ENCODE results near the gene FAM169A. TPM values are rescaled to one million over a fixed set of nuclear protein-coding genes. Genes with fewer than 3 reads are reported as not detected.
"Not testable (repeated sequence)": the region's sequence is repeated elsewhere in the genome, so short reads cannot be mapped to it uniquely, and the experiment has no call there.

Gene FAM169A
- total and polyA plus RNA-seq, 9 donors, result 0.33 to 0.92 (median 0.62) TPM

DNA sequence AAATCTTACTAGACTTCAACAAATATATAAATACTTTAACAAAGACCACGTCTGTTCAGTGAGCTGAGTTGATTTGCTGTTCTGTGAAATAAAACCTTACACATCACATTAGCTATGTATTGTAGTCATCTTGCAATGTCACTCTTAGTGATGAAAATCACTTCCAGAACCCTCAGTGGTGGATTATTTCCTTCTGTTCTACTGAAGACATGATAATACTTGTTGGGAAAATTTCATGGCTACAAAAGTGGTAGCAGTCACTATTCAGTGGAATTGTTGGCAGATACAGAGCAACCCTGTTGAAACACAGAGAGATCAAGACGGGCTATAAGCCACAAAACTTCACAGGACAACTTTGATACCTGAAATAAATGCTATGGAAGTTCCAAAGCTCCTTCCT, 26.7 kb upstream of the FAM169A start:
- Histone ChIP-seq H3K27ac (ENCODE audit: low read length) (no peak overlapping the region), H3K36me3 (ENCODE audit: control insufficient read depth, insufficient read depth, low read length) (no peaks in the 10 kb centered on the region), H3K4me1 (ENCODE audit: control insufficient read depth, insufficient read depth, low read length) (no peaks in the 10 kb centered on the region), H3K9me3 (replicated peaks; ENCODE audit: control insufficient read depth, low read depth, low read length) (peaks cover 4% of the 10 kb centered on the region), H3K27me3 (ENCODE audit: control insufficient read depth, insufficient read depth, low read length) (peaks cover 12% of the 10 kb centered on the region), H3K4me3 (ENCODE audit: low read length) (no peak overlapping the region)
- no peak for DNase-seq
- WGBS (ENCODE audit: insufficient coverage), result 83% methylated on average over 1 of the region's 2 CpGs

DNA sequence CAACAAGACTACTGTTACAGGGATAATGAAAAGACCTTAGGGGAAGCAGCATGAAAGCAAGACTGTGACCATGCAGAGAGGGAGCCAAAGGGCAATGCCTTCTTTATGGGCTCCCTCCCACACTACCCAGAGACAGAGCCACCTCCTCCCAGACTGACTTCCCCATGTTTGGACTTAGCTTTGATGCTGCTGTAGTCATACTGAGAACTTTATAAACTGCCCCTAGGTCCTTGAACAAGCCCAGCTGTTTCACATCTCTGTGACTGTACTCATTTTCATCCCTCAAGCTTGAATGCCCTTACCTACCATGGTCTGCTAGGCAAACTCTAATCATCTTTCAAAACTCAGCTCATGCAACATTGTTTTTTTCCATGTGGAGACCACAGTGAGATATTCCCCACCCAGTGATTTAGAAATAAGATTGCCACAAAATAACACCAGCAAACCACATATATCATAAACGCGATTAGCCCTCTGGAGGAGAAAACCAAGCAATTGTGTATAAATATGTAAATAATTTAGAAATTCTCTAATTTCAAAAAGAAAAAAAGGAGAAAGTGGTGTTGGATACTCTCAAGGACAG, 23.4 kb upstream of the FAM169A start:
- H3K36me3 ChIP-seq (ENCODE audit: control insufficient read depth, insufficient read depth, low read length), result no peaks in the 10 kb centered on the region
- H3K4me3 ChIP-seq (ENCODE audit: low read length), result no peak overlapping the region
- H3K27ac ChIP-seq (ENCODE audit: low read length), result no peak overlapping the region
- no CpG with 5 or more reads among the region's 2 CpGs for WGBS (ENCODE audit: insufficient coverage)
- no peak for DNase-seq
- H3K4me1 ChIP-seq (ENCODE audit: control insufficient read depth, insufficient read depth, low read length), result no peaks in the 10 kb centered on the region
- H3K27me3 ChIP-seq (ENCODE audit: control insufficient read depth, insufficient read depth, low read length), result peaks cover 9% of the 10 kb centered on the region
- H3K9me3 ChIP-seq (replicated peaks; ENCODE audit: control insufficient read depth, low read depth, low read length), result no peaks in the 10 kb centered on the region

DNA sequence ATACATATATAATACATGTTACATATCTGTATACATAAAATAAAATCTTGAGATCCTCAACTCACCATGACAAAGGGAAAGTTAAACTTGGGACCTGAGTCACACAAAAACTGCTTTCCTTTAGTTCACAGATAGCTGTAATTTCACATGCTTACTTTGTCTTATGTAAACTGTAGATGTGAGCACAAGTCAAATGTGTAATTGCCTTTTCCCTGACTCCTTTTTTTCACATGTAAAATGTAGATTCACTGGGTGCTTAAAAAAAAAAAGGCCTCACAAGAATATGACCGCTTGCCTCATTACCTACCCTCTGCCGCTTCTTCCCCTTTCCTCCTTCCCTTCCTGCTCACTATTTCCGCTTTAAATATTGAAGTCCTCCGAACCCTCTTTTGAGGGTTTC, 21.9 kb upstream of the FAM169A start:
- no peak overlapping the region for H3K27ac ChIP-seq (ENCODE audit: low read length)
- no peaks in the 10 kb centered on the region for H3K36me3 ChIP-seq (ENCODE audit: control insufficient read depth, insufficient read depth, low read length)
- no peaks in the 10 kb centered on the region for H3K4me1 ChIP-seq (ENCODE audit: control insufficient read depth, insufficient read depth, low read length)
- H3K9me3 ChIP-seq (replicated peaks; ENCODE audit: control insufficient read depth, low read depth, low read length), result no peaks in the 10 kb centered on the region
- H3K27me3 ChIP-seq (ENCODE audit: control insufficient read depth, insufficient read depth, low read length), result peaks cover 9% of the 10 kb centered on the region
- no CpG with 5 or more reads among the region's 4 CpGs for WGBS (ENCODE audit: insufficient coverage)
- no peak for DNase-seq
- no peak overlapping the region for H3K4me3 ChIP-seq (ENCODE audit: low read length)

DNA sequence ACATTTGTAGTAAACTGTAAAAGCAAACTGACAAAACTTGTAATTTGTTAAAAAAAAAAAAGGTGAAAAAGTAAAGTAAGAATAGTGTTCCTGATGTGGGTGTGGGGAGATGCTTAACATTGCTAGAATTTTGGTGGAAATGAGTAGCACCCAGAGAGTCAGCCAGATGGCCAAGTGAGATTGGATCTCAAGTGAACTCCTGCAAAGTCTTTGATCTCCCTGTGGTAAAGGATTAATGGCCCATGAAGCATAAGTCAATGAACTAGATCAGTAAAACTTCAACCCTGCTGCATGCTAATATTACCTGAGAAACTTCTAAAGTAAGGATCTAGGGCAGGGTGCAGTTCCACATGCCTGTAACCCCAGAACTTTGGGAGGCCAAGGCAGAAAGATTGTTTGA, 19.0 kb upstream of the FAM169A start:
- peaks cover 6% of the 10 kb centered on the region for H3K27me3 ChIP-seq (ENCODE audit: control insufficient read depth, insufficient read depth, low read length)
- no peaks in the 10 kb centered on the region for H3K4me1 ChIP-seq (ENCODE audit: control insufficient read depth, insufficient read depth, low read length)
- H3K27ac ChIP-seq (ENCODE audit: low read length), result no peak overlapping the region
- no peak overlapping the region for H3K4me3 ChIP-seq (ENCODE audit: low read length)
- H3K36me3 ChIP-seq (ENCODE audit: control insufficient read depth, insufficient read depth, low read length), result no peaks in the 10 kb centered on the region
- no peaks in the 10 kb centered on the region for H3K9me3 ChIP-seq (replicated peaks; ENCODE audit: control insufficient read depth, low read depth, low read length)
- DNase-seq, result no peak

- 45% methylated on average over 4 of the region's 10 CpGs for WGBS (ENCODE audit: insufficient coverage)
- H3K27me3 ChIP-seq (ENCODE audit: control insufficient read depth, insufficient read depth, low read length); DNase-seq; H3K36me3 ChIP-seq (ENCODE audit: control insufficient read depth, insufficient read depth, low read length); H3K27ac ChIP-seq (ENCODE audit: low read length); H3K4me3 ChIP-seq (ENCODE audit: low read length); H3K9me3 ChIP-seq (replicated peaks; ENCODE audit: control insufficient read depth, low read depth, low read length); H3K4me1 ChIP-seq (ENCODE audit: control insufficient read depth, insufficient read depth, low read length): not testable (repeated sequence)
These were observed 16.4 kb upstream of the FAM169A start for GRCh38 chr5:74882379-74883134.

DNA sequence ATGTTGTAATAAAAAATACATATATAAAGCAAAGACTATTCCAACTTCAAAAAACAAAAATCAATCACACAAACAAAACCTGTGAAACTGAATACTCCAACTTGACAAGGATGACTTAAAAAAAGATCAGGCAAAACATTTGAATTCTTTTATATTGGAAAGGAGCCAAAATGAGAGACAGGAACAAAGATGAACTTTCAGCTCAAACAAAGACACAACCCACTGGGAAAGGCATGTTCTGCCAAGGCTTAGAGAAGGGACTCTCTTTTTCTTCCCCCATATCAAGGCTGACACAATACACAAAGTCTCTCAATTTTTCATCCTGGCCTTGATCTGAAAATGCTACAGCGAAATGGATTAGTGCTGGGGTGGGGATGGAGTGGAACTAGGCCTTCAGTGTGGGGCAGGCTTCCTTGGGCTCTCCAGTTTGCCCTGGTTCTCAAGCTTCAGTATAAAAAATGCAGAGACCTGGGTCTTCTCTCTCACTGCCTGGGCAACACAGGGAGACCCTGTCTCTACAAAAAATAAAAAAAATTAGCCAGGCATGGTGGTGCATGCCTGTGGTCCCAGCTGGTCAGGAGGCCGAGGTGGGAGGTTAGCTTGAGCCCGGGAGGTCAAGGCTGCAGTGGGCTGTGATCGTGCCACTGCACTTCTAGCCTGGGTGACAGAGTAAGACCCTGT, 11.6 kb upstream of the FAM169A start:
- H3K27ac ChIP-seq (ENCODE audit: low read length), result no peak overlapping the region
- H3K4me1 ChIP-seq (ENCODE audit: control insufficient read depth, insufficient read depth, low read length), result no peaks in the 10 kb centered on the region
- no peaks in the 10 kb centered on the region for H3K36me3 ChIP-seq (ENCODE audit: control insufficient read depth, insufficient read depth, low read length)
- no peak for DNase-seq
- no peaks in the 10 kb centered on the region for H3K9me3 ChIP-seq (replicated peaks; ENCODE audit: control insufficient read depth, low read depth, low read length)
- H3K27me3 ChIP-seq (ENCODE audit: control insufficient read depth, insufficient read depth, low read length), result no peaks in the 10 kb centered on the region
- WGBS (ENCODE audit: insufficient coverage), result 100% methylated on average over 1 of the region's 4 CpGs
- H3K4me3 ChIP-seq (ENCODE audit: low read length), result no peak overlapping the region

- H3K4me3 ChIP-seq (ENCODE audit: low read length), result no peak overlapping the region
- H3K36me3 ChIP-seq (ENCODE audit: control insufficient read depth, insufficient read depth, low read length), result no peaks in the 10 kb centered on the region
- no peak for DNase-seq
- 74% methylated on average over 6 of the region's 7 CpGs for WGBS (ENCODE audit: insufficient coverage)
- no peak overlapping the region for H3K27ac ChIP-seq (ENCODE audit: low read length)
- H3K27me3 ChIP-seq (ENCODE audit: control insufficient read depth, insufficient read depth, low read length), result no peaks in the 10 kb centered on the region
- H3K4me1 ChIP-seq (ENCODE audit: control insufficient read depth, insufficient read depth, low read length), result no peaks in the 10 kb centered on the region
- H3K9me3 ChIP-seq (replicated peaks; ENCODE audit: control insufficient read depth, low read depth, low read length), result no peaks in the 10 kb centered on the region
These were observed 10.0 kb upstream of the FAM169A start for GRCh38 chr5:74875994-74876791.

- Histone ChIP-seq H3K9me3 (replicated peaks; ENCODE audit: control insufficient read depth, low read depth, low read length) (no peaks in the 10 kb centered on the region), H3K27me3 (ENCODE audit: control insufficient read depth, insufficient read depth, low read length) (peaks cover 7% of the 10 kb centered on the region), H3K27ac (ENCODE audit: low read length) (no peak overlapping the region), H3K4me3 (ENCODE audit: low read length) (no peak overlapping the region), H3K4me1 (ENCODE audit: control insufficient read depth, insufficient read depth, low read length) (no peaks in the 10 kb centered on the region), H3K36me3 (ENCODE audit: control insufficient read depth, insufficient read depth, low read length) (no peaks in the 10 kb centered on the region)
- no peak for DNase-seq
- no CpG with 5 or more reads among the region's 3 CpGs for WGBS (ENCODE audit: insufficient coverage)
These were observed 7.5 kb upstream of the FAM169A start for GRCh38 chr5:74873525-74874249.

DNA sequence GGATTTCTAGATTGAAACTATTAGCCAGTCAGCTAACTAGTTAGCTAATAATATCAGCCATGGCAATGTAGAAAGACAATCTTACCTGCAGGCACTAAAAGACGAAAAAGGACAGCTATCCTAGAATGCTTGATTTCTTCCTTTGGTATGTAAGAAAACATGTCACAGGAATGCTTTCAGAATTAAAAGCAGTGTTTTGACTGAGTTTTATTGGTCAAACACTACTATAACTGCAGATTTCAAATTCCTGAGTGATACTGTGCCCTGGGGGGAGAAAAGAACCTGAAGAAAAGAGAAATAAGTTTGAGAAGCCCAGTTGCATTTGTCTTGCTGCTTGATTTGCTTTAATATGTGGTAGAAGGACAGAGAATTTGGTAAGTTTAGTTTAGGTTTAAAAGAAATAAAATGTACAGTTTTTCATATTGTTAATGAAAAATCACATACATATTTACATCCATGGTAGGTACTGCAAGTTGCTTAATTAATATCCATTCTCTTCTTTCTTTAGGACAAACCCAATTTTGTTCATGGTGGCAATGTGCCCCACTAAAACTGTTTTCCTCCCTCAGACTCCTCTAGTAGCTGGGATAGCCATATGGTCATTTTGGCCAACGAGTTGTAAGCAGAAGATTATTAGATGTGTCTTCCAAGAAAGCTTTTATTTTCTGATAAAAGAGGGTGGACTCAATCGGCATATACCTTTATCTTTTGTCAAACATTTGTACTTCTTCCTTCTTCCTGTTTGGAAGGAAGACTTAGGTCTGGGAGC, 4.3 kb upstream of the FAM169A start:
- H3K36me3 ChIP-seq (ENCODE audit: control insufficient read depth, insufficient read depth, low read length), result no peaks in the 10 kb centered on the region
- H3K4me3 ChIP-seq (ENCODE audit: low read length), result no peak overlapping the region
- no peak for DNase-seq
- peaks cover 6% of the 10 kb centered on the region for H3K4me1 ChIP-seq (ENCODE audit: control insufficient read depth, insufficient read depth, low read length)
- no peaks in the 10 kb centered on the region for H3K9me3 ChIP-seq (replicated peaks; ENCODE audit: control insufficient read depth, low read depth, low read length)
- H3K27ac ChIP-seq (ENCODE audit: low read length), result no peak overlapping the region
- WGBS (ENCODE audit: insufficient coverage), result no CpG with 5 or more reads among the region's 3 CpGs
- peaks cover 23% of the 10 kb centered on the region for H3K27me3 ChIP-seq (ENCODE audit: control insufficient read depth, insufficient read depth, low read length)
